Heart left ventricle (tissue), 13 donors: ENCODE results near the gene NAA38.

Experiments
- POLR2A ChIP-seq, 2 donors: fragments of 450-650 bp; IDR thresholded peaks; one replicate each; pipeline ENCODE4 v1.6.1; 2017; ENCODE audit warnings: antibody characterized with exemption in 2 of 2, mild to moderate bottlenecking in 2 of 2, moderate library complexity in 2 of 2
- TF ChIP-seq, protein P1 (sequence below), 12 donors: fragments of 200-600 bp; sonication (generic) in 4 of 12; IDR thresholded peaks; one replicate each; pipeline versions ENCODE4 v1.5.0 to v1.8.0; 2018 to 2022; ENCODE audit warnings: antibody characterized with exemption in 12 of 12, mild to moderate bottlenecking in 5 of 12
- donor health status: ischemic (EF 13 %, LVEDD 7.1; RV severe dilation, severe dysfunction).
- donor health status: DM: no; HTN: yes; CAD: no.
- donor health status: DM: no; HTN: no; CAD: no.
- donor health status: ischemic (EF 25% LVEDD 6.9; RV normal size, moderate dysfunction).
- donor health status: ischemic (EF 25% LVEDD 5.7; RV mildly dilated, moderate dysfunction).
- donor health status: ischemic (EF 35%, LVEDD 5.7; RV mildly dilated, moderate dysfunction).
- donor health status: nonischemic (EF 11% LVEDD 7.7; RV severe dilation, severe dysfunction).
- donor health status: DM: yes; HTN: yes; CAD: no.
- donor health status: PGD.
- donor health status: ischemic (EF 29% LVEDD 5.4; RV normal size, mild dysfunction).
- donor health status: nonischemic (EF 23%, LVEDD 6.1; RV moderate dilation, normal function).

DNA sequence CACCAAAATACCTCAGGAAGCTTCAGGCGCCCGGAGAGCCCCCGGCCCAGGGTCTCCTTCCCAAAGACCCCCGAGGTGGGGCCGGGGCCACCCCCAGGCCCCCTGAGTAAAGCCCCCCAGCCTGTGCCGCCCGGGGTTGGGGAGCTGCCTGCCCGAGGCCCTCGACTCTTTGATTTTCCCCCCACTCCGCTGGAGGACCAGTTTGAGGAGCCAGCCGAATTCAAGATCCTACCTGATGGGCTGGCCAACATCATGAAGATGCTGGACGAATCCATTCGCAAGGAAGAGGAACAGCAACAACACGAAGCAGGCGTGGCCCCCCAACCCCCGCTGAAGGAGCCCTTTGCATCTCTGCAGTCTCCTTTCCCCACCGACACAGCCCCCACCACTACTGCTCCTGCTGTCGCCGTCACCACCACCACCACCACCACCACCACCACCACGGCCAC lies 9.2 kb downstream of the NAA38 start:
- TF ChIP-seq, protein P1, sequence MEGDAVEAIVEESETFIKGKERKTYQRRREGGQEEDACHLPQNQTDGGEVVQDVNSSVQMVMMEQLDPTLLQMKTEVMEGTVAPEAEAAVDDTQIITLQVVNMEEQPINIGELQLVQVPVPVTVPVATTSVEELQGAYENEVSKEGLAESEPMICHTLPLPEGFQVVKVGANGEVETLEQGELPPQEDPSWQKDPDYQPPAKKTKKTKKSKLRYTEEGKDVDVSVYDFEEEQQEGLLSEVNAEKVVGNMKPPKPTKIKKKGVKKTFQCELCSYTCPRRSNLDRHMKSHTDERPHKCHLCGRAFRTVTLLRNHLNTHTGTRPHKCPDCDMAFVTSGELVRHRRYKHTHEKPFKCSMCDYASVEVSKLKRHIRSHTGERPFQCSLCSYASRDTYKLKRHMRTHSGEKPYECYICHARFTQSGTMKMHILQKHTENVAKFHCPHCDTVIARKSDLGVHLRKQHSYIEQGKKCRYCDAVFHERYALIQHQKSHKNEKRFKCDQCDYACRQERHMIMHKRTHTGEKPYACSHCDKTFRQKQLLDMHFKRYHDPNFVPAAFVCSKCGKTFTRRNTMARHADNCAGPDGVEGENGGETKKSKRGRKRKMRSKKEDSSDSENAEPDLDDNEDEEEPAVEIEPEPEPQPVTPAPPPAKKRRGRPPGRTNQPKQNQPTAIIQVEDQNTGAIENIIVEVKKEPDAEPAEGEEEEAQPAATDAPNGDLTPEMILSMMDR (IDR thresholded peaks at IDR 0.05), result no peak
- TF ChIP-seq POLR2A (IDR thresholded peaks at IDR 0.05), result no peak
